Glutamatergic neuron (in vitro differentiated cells): ENCODE measurements around the gene RPP25L. TPM values are rescaled to one million over a fixed set of nuclear protein-coding genes. Genes with fewer than 3 reads are reported as not detected.

Experiments used
- DNase-seq: peaks from one replicate; pipeline ENCODE4 v3.0.0; 2022
- H3K27ac Mint-ChIP-seq: one replicate; pipeline ENCODE4 v1.8.0; 2020; ENCODE audit warnings: mild to moderate bottlenecking, mixed read lengths, inconsistent platforms; ENCODE audit not compliant: unreplicated experiment
- H3K27me3 Mint-ChIP-seq: one replicate; pipeline ENCODE4 v1.8.0; 2020; ENCODE audit warnings: mild to moderate bottlenecking, moderate library complexity, mixed read lengths, inconsistent platforms; ENCODE audit not compliant: unreplicated experiment
- H3K36me3 Mint-ChIP-seq: one replicate; pipeline ENCODE4 v1.8.0; 2020; ENCODE audit warnings: mild to moderate bottlenecking, mixed read lengths, inconsistent platforms; ENCODE audit not compliant: unreplicated experiment
- H3K4me1 Mint-ChIP-seq: one replicate; pipeline ENCODE4 v1.8.0; 2020; ENCODE audit warnings: mild to moderate bottlenecking, low read depth, mixed read lengths, inconsistent platforms; ENCODE audit not compliant: unreplicated experiment
- H3K4me3 Mint-ChIP-seq: one replicate; pipeline ENCODE4 v1.8.0; 2020; ENCODE audit warnings: mild to moderate bottlenecking, mixed read lengths, inconsistent platforms; ENCODE audit not compliant: unreplicated experiment
- H3K9me3 Mint-ChIP-seq: one replicate; pipeline ENCODE4 v1.8.0; 2020; ENCODE audit warnings: mild to moderate bottlenecking, moderate library complexity, mixed read lengths, inconsistent platforms; ENCODE audit not compliant: unreplicated experiment
- total RNA-seq: library from RNA; stranded (reverse); fragmentation: NEBNext Ultra II Directional; extraction: Animal tissue kit (Norgen Biotek cat#: 25700); gene quantifications from one replicate; pipeline ENCODE4 v1.2.1, GENCODE V29; 2021; ENCODE audit not compliant: unreplicated experiment
- TF ChIP-seq, protein P1 (sequence below): fragments of 200-600 bp; sonication (generic); IDR thresholded peaks from one replicate; pipeline ENCODE4 v1.5.0; 2021; ENCODE audit not compliant: partially characterized antibody, unreplicated experiment

Gene RPP25L
- total RNA-seq, 1 donor from 2014 or later = 12.6 TPM

DNA sequence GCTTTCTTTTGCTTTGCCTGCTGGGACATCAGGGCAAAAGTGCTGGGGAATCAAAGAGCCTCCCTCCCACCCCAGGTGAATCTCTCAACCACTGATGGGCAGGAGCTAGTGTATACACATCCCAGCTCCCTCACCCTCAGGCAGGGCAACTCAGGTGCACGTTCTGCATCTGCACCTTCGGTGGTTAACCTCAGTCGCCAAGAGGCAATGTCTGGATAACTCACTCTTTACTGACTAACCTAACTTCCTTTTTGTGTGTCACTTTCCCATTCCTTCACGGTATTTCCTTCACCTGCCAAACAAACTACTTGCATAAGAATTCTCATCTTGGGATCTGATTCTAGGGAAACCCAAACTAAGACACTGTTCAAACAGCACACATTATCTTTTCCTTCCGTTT lies 48.6 kb downstream of the RPP25L start:
- Mint-ChIP-seq H3K4me1 (peaks cover 63% of the 10 kb centered on the region), H3K27me3 (peaks cover 24% of the 10 kb centered on the region), H3K36me3 (peaks cover 28% of the 10 kb centered on the region), H3K27ac (no peak overlapping the region), H3K4me3 (peak overlapping the region; percentile 63), H3K9me3 (peaks cover 33% of the 10 kb centered on the region)
- TF ChIP-seq, protein P1, sequence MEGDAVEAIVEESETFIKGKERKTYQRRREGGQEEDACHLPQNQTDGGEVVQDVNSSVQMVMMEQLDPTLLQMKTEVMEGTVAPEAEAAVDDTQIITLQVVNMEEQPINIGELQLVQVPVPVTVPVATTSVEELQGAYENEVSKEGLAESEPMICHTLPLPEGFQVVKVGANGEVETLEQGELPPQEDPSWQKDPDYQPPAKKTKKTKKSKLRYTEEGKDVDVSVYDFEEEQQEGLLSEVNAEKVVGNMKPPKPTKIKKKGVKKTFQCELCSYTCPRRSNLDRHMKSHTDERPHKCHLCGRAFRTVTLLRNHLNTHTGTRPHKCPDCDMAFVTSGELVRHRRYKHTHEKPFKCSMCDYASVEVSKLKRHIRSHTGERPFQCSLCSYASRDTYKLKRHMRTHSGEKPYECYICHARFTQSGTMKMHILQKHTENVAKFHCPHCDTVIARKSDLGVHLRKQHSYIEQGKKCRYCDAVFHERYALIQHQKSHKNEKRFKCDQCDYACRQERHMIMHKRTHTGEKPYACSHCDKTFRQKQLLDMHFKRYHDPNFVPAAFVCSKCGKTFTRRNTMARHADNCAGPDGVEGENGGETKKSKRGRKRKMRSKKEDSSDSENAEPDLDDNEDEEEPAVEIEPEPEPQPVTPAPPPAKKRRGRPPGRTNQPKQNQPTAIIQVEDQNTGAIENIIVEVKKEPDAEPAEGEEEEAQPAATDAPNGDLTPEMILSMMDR = no peak
- DNase-seq = no peak

DNA sequence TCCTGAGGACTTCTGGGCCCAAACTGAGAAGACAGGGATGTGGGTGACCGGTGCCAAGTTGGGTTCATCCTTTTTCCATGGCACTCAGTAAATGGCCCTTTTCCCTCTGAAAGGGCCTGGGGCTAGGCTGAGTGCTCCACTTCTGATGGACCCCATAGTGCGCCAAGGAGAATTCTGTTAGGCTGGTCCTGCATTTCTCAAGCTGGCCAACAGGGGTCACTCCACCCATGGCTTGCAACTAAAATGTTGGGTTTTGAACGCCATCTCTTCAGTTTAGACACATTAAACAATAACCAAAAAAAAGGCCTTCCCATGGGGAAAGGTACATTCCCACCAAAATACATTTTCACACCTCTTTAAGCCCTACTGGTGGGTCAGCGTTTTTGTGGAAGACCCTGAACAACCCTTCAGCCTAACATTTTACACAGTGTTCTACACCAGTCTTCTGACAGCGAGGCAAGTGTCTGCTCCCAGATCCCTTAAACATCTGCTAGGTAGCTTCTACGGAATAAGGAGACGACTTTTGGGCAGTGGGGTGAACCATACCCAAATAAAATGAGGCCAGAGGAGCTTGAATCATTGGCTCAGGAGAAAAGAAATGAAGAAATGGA lies 49.7 kb downstream of the RPP25L start:
- DNase-seq = no peak
- Mint-ChIP-seq H3K27me3 (peaks cover 23% of the 10 kb centered on the region), H3K9me3 (peaks cover 33% of the 10 kb centered on the region), H3K27ac (no peak overlapping the region), H3K36me3 (peaks cover 25% of the 10 kb centered on the region), H3K4me1 (peaks cover 58% of the 10 kb centered on the region), H3K4me3 (no peak overlapping the region)
- TF ChIP-seq, protein P1 = peak; percentile 89

DNA sequence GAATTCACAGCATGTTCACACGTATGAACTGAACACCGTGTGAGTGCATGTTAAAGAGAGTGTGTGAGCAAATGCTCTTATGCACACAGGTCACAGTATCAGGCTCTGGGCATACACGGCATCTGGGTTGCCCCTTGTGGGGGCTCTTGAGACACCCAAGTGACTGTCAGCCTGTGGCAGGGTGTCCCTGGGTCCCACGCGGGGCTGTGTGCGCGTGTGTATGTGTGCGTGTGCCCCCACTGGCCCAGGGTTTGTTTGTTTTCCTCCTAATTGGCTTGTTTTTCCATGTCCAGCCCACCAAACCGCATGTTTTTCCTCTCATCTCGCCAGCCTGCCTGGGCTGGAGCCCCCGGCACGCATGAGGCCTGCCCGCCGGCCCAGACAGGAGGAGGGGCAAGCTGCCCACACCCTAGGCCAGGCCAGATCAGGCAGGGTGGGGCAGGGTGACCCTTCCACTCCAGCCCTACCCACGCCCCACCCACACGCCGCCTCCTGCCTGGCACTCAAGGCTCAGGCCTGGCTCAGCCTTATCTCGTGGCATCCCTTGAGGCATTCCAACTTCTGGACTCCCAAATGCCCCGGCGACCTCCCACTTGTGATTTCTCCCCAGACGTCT lies 51.2 kb downstream of the RPP25L start:
- Mint-ChIP-seq H3K4me1 (peaks cover 55% of the 10 kb centered on the region), H3K27ac (peak overlapping the region; percentile 94), H3K36me3 (peaks cover 23% of the 10 kb centered on the region), H3K4me3 (peak overlapping the region; percentile 63), H3K9me3 (peaks cover 29% of the 10 kb centered on the region), H3K27me3 (peaks cover 22% of the 10 kb centered on the region)
- no peak for DNase-seq
- TF ChIP-seq, protein P1 = no peak

Other genes starting within 250 kb of the RPP25L start
- gene MYORG, start 235.2 kb downstream of the RPP25L start, total RNA-seq = 4.6 TPM
- 221 TPM for gene FAM219A, start 153.5 kb downstream of the RPP25L start, total RNA-seq
- 1.2 TPM for gene DNAI1, start 153.3 kb downstream of the RPP25L start, total RNA-seq
- 11.5 TPM for gene ENHO, start 89.1 kb downstream of the RPP25L start, total RNA-seq
- 170 TPM for gene CNTFR, start 22.4 kb downstream of the RPP25L start, total RNA-seq
- gene DCTN3, start 8.4 kb upstream of the RPP25L start, total RNA-seq = 119 TPM
- not detected for gene ARID3C, start 17.0 kb upstream of the RPP25L start, total RNA-seq
- 44.4 TPM for gene SIGMAR1, start 25.7 kb upstream of the RPP25L start, total RNA-seq
- gene GALT, start 34.6 kb upstream of the RPP25L start, total RNA-seq = 57.5 TPM
- gene IL11RA, start 40.1 kb upstream of the RPP25L start, total RNA-seq = 28.8 TPM
- 1.7 TPM for gene CCL27, start 50.6 kb upstream of the RPP25L start, total RNA-seq
- gene CCL19, start 79.2 kb upstream of the RPP25L start, total RNA-seq = not detected
- gene CCL21, start 98.0 kb upstream of the RPP25L start, total RNA-seq = not detected